Measurements from ENCODE around the gene GRIK5. TPM values are rescaled to one million over a fixed set of nuclear protein-coding genes. Genes with fewer than 3 reads are reported as not detected.

GRIK5 gene
- total RNA-seq, 4 donors from 2014 or later, result 1.6 to 13.1 (median 3.6) TPM

DNA sequence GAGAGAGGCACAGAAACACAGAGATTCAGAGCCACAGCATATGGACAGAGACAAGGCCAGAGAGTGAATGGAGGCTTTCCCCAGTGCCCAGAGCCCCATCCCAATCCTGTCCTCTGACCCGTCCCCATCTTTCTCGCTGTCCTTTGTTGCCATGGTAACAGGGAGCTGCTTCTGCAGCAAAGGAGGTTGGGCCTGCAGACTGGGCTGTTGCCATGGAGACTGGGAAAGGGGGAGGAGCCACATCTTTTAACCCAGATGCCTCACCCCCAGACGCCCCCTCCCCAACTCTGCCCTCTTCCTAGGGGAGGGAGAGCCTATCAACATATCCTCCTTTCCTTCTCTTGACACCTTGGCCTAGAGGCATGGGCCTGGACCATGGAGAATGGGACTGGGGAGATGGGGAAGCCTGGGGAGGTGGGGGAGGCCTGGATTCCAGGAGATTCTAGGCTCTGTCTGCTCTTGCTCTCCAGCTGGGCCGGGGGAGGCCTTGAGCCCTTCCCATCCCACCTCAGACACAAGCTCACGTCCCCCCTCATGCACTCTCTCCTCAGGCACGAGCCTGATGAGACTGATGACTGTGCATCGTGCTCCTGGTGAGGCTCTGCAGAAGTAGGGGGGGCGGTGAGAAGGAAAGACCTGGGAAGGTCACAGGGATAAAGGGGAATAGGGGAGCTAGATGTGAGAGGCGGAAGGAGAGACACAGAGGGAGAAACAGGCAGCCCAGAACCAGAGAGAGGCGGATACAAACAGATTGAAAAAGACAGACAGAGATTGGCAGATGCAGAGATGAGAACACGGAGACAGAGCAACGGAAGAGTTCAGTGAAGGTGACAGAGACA lies 73.8 kb downstream of the GRIK5 start:
- TF ChIP-seq POLR2AphosphoS5 (IDR thresholded peaks at IDR 0.05) (no peak), POLR2A (IDR thresholded peaks at IDR 0.05) (no peak), EP300 (IDR thresholded peaks at IDR 0.05; ENCODE audit: low read depth) (no peak)
- TF ChIP-seq, protein P1, sequence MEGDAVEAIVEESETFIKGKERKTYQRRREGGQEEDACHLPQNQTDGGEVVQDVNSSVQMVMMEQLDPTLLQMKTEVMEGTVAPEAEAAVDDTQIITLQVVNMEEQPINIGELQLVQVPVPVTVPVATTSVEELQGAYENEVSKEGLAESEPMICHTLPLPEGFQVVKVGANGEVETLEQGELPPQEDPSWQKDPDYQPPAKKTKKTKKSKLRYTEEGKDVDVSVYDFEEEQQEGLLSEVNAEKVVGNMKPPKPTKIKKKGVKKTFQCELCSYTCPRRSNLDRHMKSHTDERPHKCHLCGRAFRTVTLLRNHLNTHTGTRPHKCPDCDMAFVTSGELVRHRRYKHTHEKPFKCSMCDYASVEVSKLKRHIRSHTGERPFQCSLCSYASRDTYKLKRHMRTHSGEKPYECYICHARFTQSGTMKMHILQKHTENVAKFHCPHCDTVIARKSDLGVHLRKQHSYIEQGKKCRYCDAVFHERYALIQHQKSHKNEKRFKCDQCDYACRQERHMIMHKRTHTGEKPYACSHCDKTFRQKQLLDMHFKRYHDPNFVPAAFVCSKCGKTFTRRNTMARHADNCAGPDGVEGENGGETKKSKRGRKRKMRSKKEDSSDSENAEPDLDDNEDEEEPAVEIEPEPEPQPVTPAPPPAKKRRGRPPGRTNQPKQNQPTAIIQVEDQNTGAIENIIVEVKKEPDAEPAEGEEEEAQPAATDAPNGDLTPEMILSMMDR (IDR thresholded peaks at IDR 0.05), result no peak
- no peaks in the 10 kb centered on the region for H3K9me3 ChIP-seq
- WGBS, 2 donors (ENCODE audit: low coverage in 1 of 2), result 49 to 50% methylated on average over 6 to 11 of the region's 12 CpGs
- H3K27ac ChIP-seq, result no peak overlapping the region
- no peaks in the 10 kb centered on the region for H3K36me3 ChIP-seq
- in situ Hi-C loops (cut with MboI; ENCODE audit: low pct_ligation_motif_present in 1 of 4, low pct_unique_long_range_greater_than_20kb in 1 of 4, low sequenced_read_pairs in 3 of 4) (no loop called here), intact Hi-C loops (cut with DNase I; ENCODE audit: low total_unique reads) (no loop called here)
- no peak overlapping the region for H3K4me3 ChIP-seq
- H3K27me3 ChIP-seq, result peaks cover 100% of the 10 kb centered on the region
- H3K4me1 ChIP-seq, result peaks cover 5 to 23% (median 15%) of the 10 kb centered on the region in 4 donors
- no peak for DNase-seq

DNA sequence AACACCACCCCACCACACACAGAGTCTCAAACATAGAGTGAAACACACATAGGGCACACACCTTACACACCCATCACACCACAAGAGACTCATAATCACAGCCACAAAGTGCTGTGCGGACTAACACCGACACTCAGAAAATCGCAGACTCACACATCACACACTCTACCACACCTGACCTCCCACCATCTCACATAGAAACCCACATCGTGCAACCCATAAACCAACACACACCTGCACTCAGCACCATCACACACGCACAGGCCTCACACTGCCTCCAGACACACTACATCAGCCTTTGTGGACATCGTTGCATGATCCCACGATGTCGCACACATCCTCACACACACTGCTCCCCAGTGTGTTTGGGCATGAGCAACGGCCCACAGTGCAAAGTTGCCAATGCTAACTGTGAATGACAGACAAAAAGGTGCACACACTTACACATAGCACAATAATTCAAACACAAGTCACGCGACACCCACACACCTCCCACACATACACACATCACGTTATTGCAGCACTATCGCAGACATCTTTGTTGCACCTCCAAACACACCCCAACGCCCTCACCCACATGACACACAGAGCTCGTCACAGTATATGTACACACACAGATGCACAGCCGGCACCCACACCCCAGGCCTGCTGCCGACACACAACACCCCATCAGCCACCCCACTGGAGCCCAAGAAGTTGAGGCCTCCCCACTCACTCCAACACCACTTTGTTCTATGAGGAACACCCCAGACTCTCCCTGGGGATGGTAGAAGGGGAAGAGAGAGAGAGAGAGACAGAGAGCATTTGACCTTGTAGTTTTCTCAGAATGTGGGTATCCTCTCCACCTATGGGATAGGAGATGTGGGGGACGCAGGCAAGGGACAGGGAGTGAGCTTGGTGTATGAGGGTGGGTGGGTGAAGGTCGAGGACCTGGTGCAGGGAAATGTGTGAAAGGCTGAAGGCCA lies 74.7 kb downstream of the GRIK5 start:
- in situ Hi-C loops (cut with MboI; ENCODE audit: low pct_ligation_motif_present in 1 of 4, low pct_unique_long_range_greater_than_20kb in 1 of 4, low sequenced_read_pairs in 3 of 4), result no loop called here
- intact Hi-C loops (cut with DNase I; ENCODE audit: low total_unique reads), result loop anchor here (5.0 kb wide), 1 partner anchor 508 kb away; no protein-coding TSS in a partner anchor
- Histone ChIP-seq H3K27me3 (peaks cover 99% of the 10 kb centered on the region), H3K27ac (no peak overlapping the region), H3K4me1 (peaks cover 5 to 23% (median 15%) of the 10 kb centered on the region in 4 donors), H3K9me3 (no peaks in the 10 kb centered on the region), H3K4me3 (no peak overlapping the region), H3K36me3 (no peaks in the 10 kb centered on the region)
- 60 to 83% methylated on average over 3 to 19 of the region's 19 CpGs for WGBS, 2 donors (ENCODE audit: low coverage in 1 of 2)
- TF ChIP-seq POLR2AphosphoS5 (IDR thresholded peaks at IDR 0.05) (no peak), POLR2A (IDR thresholded peaks at IDR 0.05) (no peak), EP300 (IDR thresholded peaks at IDR 0.05; ENCODE audit: low read depth) (no peak)
- TF ChIP-seq, protein P1 (IDR thresholded peaks at IDR 0.05), result no peak
- DNase-seq, result no peak

DNA sequence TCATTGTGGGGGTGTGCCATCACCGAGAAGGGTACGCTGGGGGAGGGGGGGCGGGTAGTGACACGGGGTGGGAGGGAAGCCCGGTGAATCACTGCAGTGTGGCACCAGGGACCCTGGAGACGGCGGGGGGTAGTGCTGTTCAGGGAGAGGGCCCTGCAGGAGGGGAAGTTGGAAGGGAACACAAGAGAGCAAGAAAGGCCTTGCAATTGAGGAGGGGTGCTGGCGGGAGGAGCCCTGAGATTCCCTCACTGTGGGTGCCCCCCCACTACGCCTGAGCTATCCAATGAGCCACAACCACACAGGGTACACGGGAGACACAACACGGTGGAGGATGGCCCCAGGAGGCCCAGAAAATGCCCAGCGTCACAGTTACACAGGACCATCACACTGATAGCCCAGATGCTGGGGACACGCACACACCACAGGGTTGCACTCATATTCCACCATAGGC lies 75.5 kb downstream of the GRIK5 start:
- in situ Hi-C loops (cut with MboI; ENCODE audit: low pct_ligation_motif_present in 1 of 4, low pct_unique_long_range_greater_than_20kb in 1 of 4, low sequenced_read_pairs in 3 of 4), result no loop called here
- DNase-seq, result no peak
- H3K9me3 ChIP-seq, result no peaks in the 10 kb centered on the region
- intact Hi-C loops (cut with DNase I; ENCODE audit: low total_unique reads), result loop anchor here (5.0 kb wide), 1 partner anchor 507 kb away; no protein-coding TSS in a partner anchor
- peaks cover 92% of the 10 kb centered on the region for H3K27me3 ChIP-seq
- no peak for TF ChIP-seq EP300 (IDR thresholded peaks at IDR 0.05; ENCODE audit: low read depth)
- no peak for TF ChIP-seq POLR2A (IDR thresholded peaks at IDR 0.05)
- TF ChIP-seq POLR2AphosphoS5 (IDR thresholded peaks at IDR 0.05), result no peak
- TF ChIP-seq, protein P1 (IDR thresholded peaks at IDR 0.05), result no peak
- H3K27ac ChIP-seq, result no peak overlapping the region
- no peaks in the 10 kb centered on the region for H3K36me3 ChIP-seq
- peak overlapping the region in 2 of 4 donors; percentile 43 to 47 for H3K4me3 ChIP-seq
- WGBS, 2 donors (ENCODE audit: low coverage in 1 of 2), result 17 to 23% methylated on average over 3 to 12 of the region's 13 CpGs
- peaks cover 5 to 23% (median 15%) of the 10 kb centered on the region in 4 donors for H3K4me1 ChIP-seq
